Activated naive CD8-positive, alpha-beta T cell treated with anti-CD3 and anti-CD28 coated beads, Interleukin-2, amount 50 U/mL, for 16 hours (primary cell): ENCODE results near the gene GJD3.

ENCODE experiments used
- DNase-seq: peaks from one replicate; pipeline ENCODE4 v3.0.0-alpha.2; 2020; ENCODE audit warnings: low read depth, low spot score

GJD3 gene

DNA sequence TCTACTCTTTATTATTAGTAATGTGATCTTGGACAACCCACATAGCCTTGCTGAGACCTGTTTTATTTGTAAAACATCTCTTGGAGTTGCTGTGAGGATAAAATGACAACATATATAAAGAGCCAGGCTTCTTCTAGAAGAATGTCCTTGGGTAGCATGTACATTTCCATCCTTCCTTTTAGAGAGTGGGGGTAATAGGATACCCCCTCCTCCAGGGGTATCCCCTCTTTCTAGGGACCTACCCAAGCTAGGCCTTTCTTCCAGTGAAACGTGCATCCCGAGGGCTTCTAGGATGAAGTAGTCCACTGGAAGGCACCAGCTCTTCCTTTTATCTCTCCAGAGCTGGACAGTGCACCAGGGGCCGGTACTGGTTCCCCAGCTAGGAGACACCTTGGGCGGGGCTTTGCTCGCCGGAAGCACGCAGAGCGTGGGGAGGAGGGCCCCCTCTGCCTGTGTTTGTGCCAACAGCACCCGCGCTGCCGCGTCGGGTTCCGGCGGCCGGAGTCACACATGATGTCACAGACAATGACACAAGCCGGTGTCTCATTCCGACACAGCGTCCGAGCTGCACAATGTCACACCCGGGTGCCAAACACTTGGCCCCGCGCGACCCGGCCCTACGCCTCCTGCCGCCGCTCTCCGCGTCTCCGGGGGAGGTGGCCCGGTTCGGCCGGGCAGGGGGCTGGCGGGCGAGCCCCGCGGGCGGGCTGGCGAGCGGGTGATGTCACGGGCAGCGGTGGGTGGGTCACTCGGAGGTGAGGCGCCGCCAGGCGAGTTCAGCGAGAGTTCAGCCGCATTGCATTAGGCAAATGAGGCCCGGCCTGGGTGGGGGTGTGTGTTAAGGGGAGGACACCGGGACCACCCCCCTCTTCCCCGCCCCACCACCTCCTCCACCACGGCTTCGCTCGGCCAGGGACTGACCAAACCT lies 23.4 kb downstream of the GJD3 start:
- peak; percentile 56 for DNase-seq

DNA sequence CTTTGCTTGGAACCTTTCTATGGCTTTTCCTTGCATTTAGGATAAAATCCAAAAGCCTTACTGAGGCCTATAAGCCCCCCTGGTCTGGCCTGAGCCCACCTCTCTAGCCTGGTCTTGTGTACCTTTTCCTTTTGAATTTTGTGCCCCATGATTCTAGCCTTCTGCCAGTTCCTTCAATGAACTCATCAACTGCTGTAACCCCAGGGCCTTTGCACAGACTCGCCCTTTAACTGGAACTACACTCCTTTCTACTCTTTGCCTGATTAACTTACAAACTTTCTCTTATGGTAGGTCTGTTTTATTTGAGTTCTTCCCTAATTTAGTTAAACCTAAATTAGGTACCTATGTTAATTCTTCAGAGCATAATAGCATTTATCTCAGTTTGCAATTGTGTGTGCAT lies 24.2 kb downstream of the GJD3 start:
- DNase-seq, result no peak

GRCh38 chr17:40338941-40339649 lies 25.4 kb downstream of the GJD3 start:
- DNase-seq, result no peak

DNA sequence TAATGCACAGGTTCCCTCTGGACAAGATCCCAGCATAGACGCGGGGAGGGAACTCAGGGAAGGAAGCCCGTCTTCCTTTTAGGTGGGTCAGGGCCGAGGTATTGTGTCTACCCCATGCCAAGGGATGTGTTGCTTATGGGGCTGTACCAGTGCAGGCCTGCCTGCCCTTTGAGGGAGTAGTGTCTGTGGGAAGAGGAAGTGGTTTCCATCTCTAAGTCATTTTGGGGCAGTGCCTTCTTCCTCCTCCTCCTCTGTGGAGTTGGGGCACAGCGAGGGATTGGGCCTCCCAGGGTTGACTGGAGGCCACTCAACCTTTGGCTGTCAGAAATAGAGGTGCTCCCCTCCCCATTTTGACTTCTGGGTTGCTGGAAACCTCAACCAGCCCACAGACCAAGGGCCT lies 26.5 kb downstream of the GJD3 start:
- DNase-seq, result no peak

- no peak for DNase-seq
These were observed 27.2 kb downstream of the GJD3 start for GRCh38 chr17:40337351-40337750.

DNA sequence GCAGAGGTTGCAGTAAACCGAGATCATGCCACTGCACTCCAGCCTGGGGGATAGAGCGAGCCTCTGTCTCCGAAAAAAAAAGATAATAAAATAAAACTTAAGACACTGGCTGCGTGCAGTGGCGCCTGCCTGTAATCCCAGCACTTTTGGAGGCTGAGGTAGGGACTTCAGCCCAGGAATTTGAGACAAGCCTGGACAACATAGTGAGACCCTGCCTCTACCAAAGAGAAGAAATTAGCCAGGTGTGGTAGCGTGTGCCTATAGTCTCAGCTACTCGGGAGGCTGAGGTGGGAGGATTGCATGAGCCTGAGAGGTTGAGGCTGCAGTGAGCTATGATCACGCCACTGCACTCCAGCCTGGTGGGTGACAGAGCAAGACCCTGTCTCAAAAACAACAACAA lies 28.9 kb downstream of the GJD3 start:
- no peak for DNase-seq

- DNase-seq, result no peak
These were observed 30.6 kb downstream of the GJD3 start for GRCh38 chr17:40333781-40334448.

GRCh38 chr17:40331743-40332641 lies 32.5 kb downstream of the GJD3 start:
- DNase-seq, result no peak

- no peak for DNase-seq
These were observed 33.6 kb downstream of the GJD3 start for GRCh38 chr17:40330850-40331470.

GRCh38 chr17:40329839-40330794 lies 34.4 kb downstream of the GJD3 start:
- DNase-seq, result no peak

DNA sequence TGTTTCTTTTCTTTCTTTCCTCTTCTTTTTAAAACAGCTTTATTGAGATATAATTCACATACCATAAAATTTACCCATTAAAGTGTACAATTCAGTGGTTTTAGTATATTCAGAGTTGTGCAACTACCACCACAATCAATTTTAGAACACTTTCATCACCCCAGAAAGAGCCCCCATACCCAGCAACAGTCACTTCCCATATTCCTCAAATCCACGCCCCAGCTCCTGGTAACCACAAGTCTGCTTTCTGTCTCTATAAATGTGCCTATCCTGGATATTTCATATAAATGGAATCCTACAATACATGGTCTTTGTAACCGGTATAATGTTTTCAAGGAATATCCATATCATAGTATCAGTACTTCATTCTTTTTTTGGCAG lies 36.2 kb downstream of the GJD3 start:
- DNase-seq, result no peak

DNA sequence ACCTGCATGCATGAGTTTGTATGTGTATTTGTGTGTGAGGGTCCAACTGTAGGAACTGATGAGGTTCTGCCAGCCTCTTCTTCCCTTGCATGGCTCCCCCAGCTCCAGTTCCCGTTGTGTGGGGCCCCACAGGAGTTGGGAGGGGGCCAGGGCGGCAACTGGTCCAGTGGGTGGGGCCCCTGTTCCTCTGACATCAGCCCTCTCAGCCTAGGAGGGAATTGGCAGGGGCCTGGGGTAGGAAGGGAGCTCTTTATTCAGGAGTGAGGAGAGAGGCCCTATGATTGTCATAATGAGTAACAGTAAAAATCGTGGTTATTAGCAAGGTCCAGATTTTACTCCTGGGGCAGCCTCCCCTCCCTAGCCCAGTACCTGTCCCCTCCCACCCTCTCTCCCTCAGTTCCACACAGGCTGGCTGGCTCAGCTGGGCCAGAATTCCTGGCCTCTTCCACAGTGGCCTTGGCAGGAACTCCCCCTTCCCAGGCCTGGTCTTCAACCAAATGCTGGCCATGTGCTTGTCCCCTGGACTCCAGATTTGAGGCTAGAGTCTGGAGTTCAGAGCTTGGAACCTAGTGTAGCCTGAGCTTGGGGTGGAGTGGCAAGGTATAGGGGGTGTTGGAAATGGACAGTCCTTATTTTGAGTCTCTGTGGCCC lies 36.7 kb downstream of the GJD3 start:
- no peak for DNase-seq

GRCh38 chr17:40327244-40327729 lies 37.2 kb downstream of the GJD3 start:
- DNase-seq, result no peak

DNA sequence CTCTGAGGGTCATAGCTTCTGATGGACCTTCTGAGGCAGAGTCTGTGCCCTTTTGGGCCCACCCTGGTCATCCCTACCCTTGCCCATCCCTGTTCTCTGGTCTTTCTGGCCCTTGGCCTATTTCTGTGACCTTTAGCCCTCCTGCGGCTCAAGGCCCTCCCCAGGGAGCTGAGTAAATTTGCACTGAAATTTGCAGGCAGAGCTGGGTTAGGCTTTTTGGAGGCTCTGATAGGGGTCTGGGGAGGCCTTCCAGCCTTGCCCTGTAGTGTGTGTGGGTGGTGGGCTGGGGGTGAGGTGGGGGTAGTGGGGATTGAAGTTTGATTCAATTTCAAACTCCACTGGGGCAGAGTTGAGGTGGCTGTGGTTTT lies 37.7 kb downstream of the GJD3 start:
- DNase-seq, result no peak

DNA sequence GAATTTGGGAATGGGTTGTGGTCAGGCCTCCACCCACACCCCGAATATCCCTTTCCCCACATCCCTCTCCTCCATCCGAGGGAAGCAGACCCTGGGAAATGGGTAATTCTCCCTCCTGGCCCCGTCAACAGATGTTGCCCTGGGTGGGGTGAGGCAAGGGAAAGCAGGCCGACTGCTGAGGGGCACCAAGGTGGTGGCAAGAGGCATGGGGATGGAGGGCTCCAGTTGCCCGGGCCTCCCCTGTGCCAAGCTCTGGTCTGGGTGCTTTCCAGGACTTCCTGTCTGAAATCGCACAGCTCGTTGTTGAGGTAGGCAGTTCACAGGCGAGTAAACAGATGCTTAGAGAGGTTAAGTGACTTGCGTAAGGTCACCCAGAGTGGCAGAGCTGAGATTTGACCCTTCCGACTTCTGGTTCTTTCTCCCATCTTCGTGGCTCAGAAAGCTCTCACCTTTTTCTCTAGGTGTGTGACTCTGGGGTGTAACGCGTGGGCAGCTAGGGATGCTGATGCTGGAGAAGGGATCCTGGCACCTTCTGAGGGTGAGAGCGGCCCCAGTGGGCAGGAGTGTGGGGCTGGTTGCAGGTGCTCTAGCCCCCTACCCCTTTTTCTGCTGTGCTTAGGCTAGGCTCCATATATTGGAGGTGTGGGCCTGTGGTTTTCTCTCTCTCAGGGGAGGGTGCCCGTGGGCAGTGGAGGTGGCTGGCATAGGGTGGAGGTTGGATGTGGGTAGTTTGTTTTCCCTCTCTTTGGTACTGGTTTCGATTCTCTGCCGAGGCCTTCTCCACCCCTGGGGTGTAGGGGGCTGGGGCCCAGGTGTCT lies 38.3 kb downstream of the GJD3 start:
- no peak for DNase-seq

- DNase-seq, result no peak
These were observed 39.2 kb downstream of the GJD3 start for GRCh38 chr17:40325156-40326013.
